Measurements from ENCODE around the gene IDUA. TPM values are rescaled to one million over a fixed set of nuclear protein-coding genes. Genes with fewer than 3 reads are reported as not detected.
"Not testable (repeated sequence)": the region's sequence is repeated elsewhere in the genome, so short reads cannot be mapped to it uniquely, and the experiment has no call there.

Gene IDUA
- total and polyA plus RNA-seq, 4 experiments from 2014 or later, result 5.0 to 64.1 (median 38.7) TPM

GRCh38 chr4:1051472-1051871 lies 64.6 kb downstream of the IDUA start:
- Histone ChIP-seq H3K27me3 (ENCODE audit: insufficient read depth, low read length) (no peaks in the 10 kb centered on the region), H3K27ac (ENCODE audit: low read depth, low read length) (no peak overlapping the region), H3K36me3 (ENCODE audit: insufficient read depth, low read length) (no peaks in the 10 kb centered on the region), H3K4me3 (ENCODE audit: low read length in 2 of 2) (no peak overlapping the region), H3K9me3 (ENCODE audit: control insufficient read depth in 1 of 2, low read length in 2 of 2) (no peaks in the 10 kb centered on the region), H3K4me1 (ENCODE audit: insufficient read depth, low read length) (peaks cover 10% of the 10 kb centered on the region)
- no peak overlapping the region for H3K4me3 Mint-ChIP-seq
- ChIA-PET CTCF (ENCODE audit: partially characterized antibody) (no interaction called here), POLR2A (ENCODE audit: partially characterized antibody) (no interaction called here)
- peaks cover 1 to 3% of the 10 kb centered on the region in 2 donors for H3K36me3 Mint-ChIP-seq
- intact Hi-C loops (cut with micrococcal nuclease), result no loop called here
- peak overlapping the region in 1 of 7 donors; percentile 17 for H3K27ac Mint-ChIP-seq
- peak in 1 of 5 donors; percentile 13 for DNase-seq
- peaks cover 12 to 24% of the 10 kb centered on the region in 2 donors for H3K27me3 Mint-ChIP-seq
- peaks cover 0 to 2% (median 0%) of the 10 kb centered on the region in 8 donors for H3K9me3 Mint-ChIP-seq
- peaks cover 7 to 15% (median 9%) of the 10 kb centered on the region in 4 donors for H3K4me1 Mint-ChIP-seq

- intact Hi-C loops (cut with micrococcal nuclease), result no loop called here
- no peak overlapping the region for H3K27ac Mint-ChIP-seq
Observed at GRCh38 chr4:1052231-1052671, 65.4 kb downstream of the IDUA start.

GRCh38 chr4:1053080-1053661 lies 66.3 kb downstream of the IDUA start:
- ChIA-PET CTCF (ENCODE audit: partially characterized antibody) (no interaction called here), POLR2A (ENCODE audit: partially characterized antibody) (interaction anchor here (0.6 kb wide), 1 partner anchor 14 kb away, joined by 4 read pairs; no protein-coding TSS in a partner anchor)
- H3K36me3 ChIP-seq (ENCODE audit: insufficient read depth, low read length), result no peaks in the 10 kb centered on the region
- intact Hi-C loops (cut with micrococcal nuclease), result no loop called here
- H3K4me1 Mint-ChIP-seq, result peaks cover 5 to 15% (median 8%) of the 10 kb centered on the region in 4 donors
- H3K36me3 Mint-ChIP-seq, result no peaks in the 10 kb centered on the region
- DNase-seq, result no peak
- H3K4me3 Mint-ChIP-seq, result peak overlapping the region in 4 of 8 donors; percentile 7 to 42 (median 22)
- H3K9me3 Mint-ChIP-seq, result peaks cover 0 to 2% (median 0%) of the 10 kb centered on the region in 8 donors
- peaks cover 4 to 17% of the 10 kb centered on the region in 2 donors for H3K27me3 Mint-ChIP-seq
- no peak overlapping the region for H3K27ac ChIP-seq (ENCODE audit: low read depth, low read length)
- no peaks in the 10 kb centered on the region for H3K27me3 ChIP-seq (ENCODE audit: insufficient read depth, low read length)
- peak overlapping the region in 3 of 7 donors; percentile 13 to 70 (median 68) for H3K27ac Mint-ChIP-seq
- no peak overlapping the region for H3K4me3 ChIP-seq (ENCODE audit: low read length in 2 of 2)
- peaks cover 13% of the 10 kb centered on the region for H3K4me1 ChIP-seq (ENCODE audit: insufficient read depth, low read length)
- no peaks in the 10 kb centered on the region for H3K9me3 ChIP-seq (ENCODE audit: control insufficient read depth in 1 of 2, low read length in 2 of 2)

More at GRCh38 chr4:1052231-1052671, 65.4 kb downstream of the IDUA start:
- Histone ChIP-seq H3K27me3 (ENCODE audit: insufficient read depth, low read length) (no peaks in the 10 kb centered on the region), H3K4me1 (ENCODE audit: insufficient read depth, low read length) (peaks cover 13% of the 10 kb centered on the region), H3K4me3 (ENCODE audit: low read length in 2 of 2) (no peak overlapping the region), H3K27ac (ENCODE audit: low read depth, low read length) (no peak overlapping the region), H3K36me3 (ENCODE audit: insufficient read depth, low read length) (no peaks in the 10 kb centered on the region), H3K9me3 (ENCODE audit: control insufficient read depth in 1 of 2, low read length in 2 of 2) (no peaks in the 10 kb centered on the region)
- Mint-ChIP-seq H3K4me1 (peaks cover 5 to 15% (median 8%) of the 10 kb centered on the region in 4 donors), H3K4me3 (no peak overlapping the region), H3K27me3 (peaks cover 9 to 22% of the 10 kb centered on the region in 2 donors), H3K9me3 (peaks cover 0 to 2% (median 0%) of the 10 kb centered on the region in 8 donors), H3K36me3 (no peaks in the 10 kb centered on the region)
- CTCF ChIA-PET (ENCODE audit: partially characterized antibody), result no interaction called here
- POLR2A ChIA-PET (ENCODE audit: partially characterized antibody), result interaction anchor here (0.6 kb wide), 1 partner anchor 178 kb away, joined by 5 read pairs; no protein-coding TSS in a partner anchor
- no peak for DNase-seq

- Mint-ChIP-seq H3K4me1 (peaks cover 5 to 15% (median 8%) of the 10 kb centered on the region in 4 donors), H3K27me3 (peaks cover 2 to 12% of the 10 kb centered on the region in 2 donors), H3K4me3 (peak overlapping the region in 1 of 8 donors; percentile 21)
- H3K27ac Mint-ChIP-seq; H3K27me3 ChIP-seq (ENCODE audit: insufficient read depth, low read length); H3K9me3 ChIP-seq (ENCODE audit: control insufficient read depth in 1 of 2, low read length in 2 of 2); DNase-seq; H3K9me3 Mint-ChIP-seq; intact Hi-C loops (cut with micrococcal nuclease); H3K36me3 Mint-ChIP-seq; H3K27ac ChIP-seq (ENCODE audit: low read depth, low read length); CTCF ChIA-PET (ENCODE audit: partially characterized antibody); H3K4me3 ChIP-seq (ENCODE audit: low read length in 2 of 2); H3K36me3 ChIP-seq (ENCODE audit: insufficient read depth, low read length): not testable (repeated sequence)
- POLR2A ChIA-PET (ENCODE audit: partially characterized antibody), result interaction anchor here (0.6 kb wide), 1 partner anchor 14 kb away, joined by 4 read pairs; no protein-coding TSS in a partner anchor
- peaks cover 13% of the 10 kb centered on the region for H3K4me1 ChIP-seq (ENCODE audit: insufficient read depth, low read length)
Observed at GRCh38 chr4:1053891-1054290, 67.0 kb downstream of the IDUA start.

Other genes with a start within 250 kb of the IDUA start
- 1 to 10 TPM in 1 of 2 experiments, under 1 TPM in 1; 0.64 to 1.5 TPM for gene CPLX1, start 160.9 kb upstream of the IDUA start, total RNA-seq
- gene CPLX1, start 160.9 kb upstream of the IDUA start, polyA plus RNA-seq, result under 1 TPM in 1 of 2 donors, not detected in 1; 0.26 TPM
- gene GAK, start 54.7 kb upstream of the IDUA start, total RNA-seq, result 100 to 1,000 TPM; 185 to 188 TPM
- gene GAK, start 54.7 kb upstream of the IDUA start, polyA plus RNA-seq, result 10 to 100 TPM; 32.5 to 74.8 TPM
- 10 to 100 TPM; 45.7 to 52.3 TPM for gene TMEM175, start 54.6 kb upstream of the IDUA start, total RNA-seq
- gene TMEM175, start 54.6 kb upstream of the IDUA start, polyA plus RNA-seq, result 10 to 100 TPM; 11.5 to 16.9 TPM
- gene DGKQ, start 13.5 kb upstream of the IDUA start, total RNA-seq, result 10 to 100 TPM; 25.9 to 29.6 TPM
- gene DGKQ, start 13.5 kb upstream of the IDUA start, polyA plus RNA-seq, result 10 to 100 TPM in 1 of 2 donors, 1 to 10 TPM in 1; 1.9 to 10.6 TPM
- gene SLC26A1, start 6.4 kb downstream of the IDUA start, total RNA-seq, result 1 to 10 TPM in 1 of 2 experiments, under 1 TPM in 1; 0.55 to 1.6 TPM
- gene SLC26A1, start 6.4 kb downstream of the IDUA start, polyA plus RNA-seq, result 1 to 10 TPM in 1 of 2 donors, under 1 TPM in 1; 0.59 to 1.0 TPM
- gene FGFRL1, start 24.6 kb downstream of the IDUA start, total RNA-seq, result 10 to 100 TPM; 22.4 TPM
- 1 to 10 TPM in 1 of 2 donors, under 1 TPM in 1; 0.64 to 2.3 TPM for gene FGFRL1, start 24.6 kb downstream of the IDUA start, polyA plus RNA-seq
- gene RNF212, start 126.5 kb downstream of the IDUA start, total RNA-seq, result 1 to 10 TPM; 2.3 to 2.4 TPM
- 1 to 10 TPM; 3.7 to 4.2 TPM for gene RNF212, start 126.5 kb downstream of the IDUA start, polyA plus RNA-seq
- 1 to 10 TPM; 7.2 TPM for gene SPON2, start 185.5 kb downstream of the IDUA start, total RNA-seq
- 1 to 10 TPM; 5.4 to 8.4 TPM for gene SPON2, start 185.5 kb downstream of the IDUA start, polyA plus RNA-seq